Suprapubic skin (tissue), 4 donors: ENCODE data around the gene ADA. TPM values are rescaled to one million over a fixed set of nuclear protein-coding genes. Genes with fewer than 3 reads are reported as not detected.

ENCODE experiments used
- DNase-seq, 2 donors: peaks; one replicate each; pipeline ENCODE4 v3.0.0-alpha.2; 2019; ENCODE audit warnings: low spot score in 2 of 2
- H3K27ac ChIP-seq: fragments of 200-600 bp; sonication (generic); one replicate; pipeline ENCODE4 v1.5.1; 2019
- H3K27me3 ChIP-seq: fragments of 200-600 bp; sonication (generic); one replicate; pipeline ENCODE4 v1.5.1; 2019
- H3K36me3 ChIP-seq: fragments of 200-600 bp; sonication (generic); one replicate; pipeline ENCODE4 v1.5.1; 2019
- H3K4me1 ChIP-seq: fragments of 200-600 bp; sonication (generic); one replicate; pipeline ENCODE4 v1.5.1; 2019
- H3K4me3 ChIP-seq: fragments of 200-600 bp; sonication (generic); one replicate; pipeline ENCODE4 v1.5.1; 2019; ENCODE audit warnings: mild to moderate bottlenecking
- H3K9me3 ChIP-seq: fragments of 200-600 bp; sonication (generic); one replicate; pipeline ENCODE4 v1.5.1; 2019
- EP300 ChIP-seq: sonication (generic); formaldehyde crosslinking; IDR thresholded peaks from one replicate; pipeline ENCODE4 v1.6.1; 2017; ENCODE audit warnings: antibody characterized with exemption
- POLR2A ChIP-seq, 2 donors: fragments of 450-650 bp; IDR thresholded peaks; one replicate each; pipeline ENCODE4 v1.6.1; 2017; ENCODE audit warnings: antibody characterized with exemption in 2 of 2, mild to moderate bottlenecking in 2 of 2, moderate library complexity in 2 of 2
- POLR2AphosphoS5 ChIP-seq, 3 donors: sonication (generic); formaldehyde crosslinking; IDR thresholded peaks; one replicate each; pipeline ENCODE4 v1.6.1; 2017; ENCODE audit warnings: antibody characterized with exemption in 3 of 3
- WGBS: methylation state at CpG from one replicate; pipeline ENCODE4 v1.1.5; 2018; 5-methylcytosine and 5-hydroxymethylcytosine counted together
- total RNA-seq, 4 donors: library from RNA; depleted of rRNA; stranded (reverse); fragments of >200 nt; gene quantifications; one replicate each; pipeline ENCODE4 v1.1.0, GENCODE V29; 2016
- TF ChIP-seq, protein P1 (sequence below), 2 donors: fragments of 200-600 bp in 1 of 2; fragments of 450-650 bp in 1 of 2; sonication (generic) in 1 of 2; IDR thresholded peaks; one replicate each; pipeline ENCODE4 v1.5.1; 2016 to 2019; ENCODE audit warnings: antibody characterized with exemption in 2 of 2, mild to moderate bottlenecking in 1 of 2, moderate library complexity in 1 of 2

ADA gene
- total RNA-seq, 4 donors from 2014 or later = 4.1 to 9.4 (median 7.8) TPM

DNA sequence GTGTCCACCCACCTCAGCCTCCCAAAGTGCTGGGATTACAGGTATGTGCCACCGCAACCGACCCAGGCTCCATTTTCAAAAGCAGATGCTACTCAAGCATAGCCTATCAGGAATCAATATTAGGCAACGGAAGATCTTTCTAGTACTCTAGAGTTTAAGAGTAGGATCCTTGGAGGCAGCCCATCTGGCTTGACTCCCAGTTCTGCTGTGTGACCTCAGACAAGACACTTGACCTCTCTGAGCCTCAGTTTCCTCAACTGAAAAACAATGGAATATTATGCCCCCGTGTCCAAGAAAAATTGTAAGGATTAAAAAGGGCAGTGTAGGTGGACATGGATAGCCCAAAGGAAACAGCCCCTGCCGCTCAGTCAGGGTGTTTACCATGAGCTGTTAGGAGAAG is 14.5 kb downstream of the ADA start:
- Histone ChIP-seq H3K27me3 (no peaks in the 10 kb centered on the region), H3K4me3 (no peak overlapping the region), H3K9me3 (no peaks in the 10 kb centered on the region), H3K36me3 (peaks cover 16% of the 10 kb centered on the region), H3K27ac (no peak overlapping the region), H3K4me1 (peaks cover 7% of the 10 kb centered on the region)
- WGBS = 91% methylated on average over 5 of the region's 5 CpGs
- TF ChIP-seq POLR2A (IDR thresholded peaks at IDR 0.05) = no peak
- no peak for DNase-seq

DNA sequence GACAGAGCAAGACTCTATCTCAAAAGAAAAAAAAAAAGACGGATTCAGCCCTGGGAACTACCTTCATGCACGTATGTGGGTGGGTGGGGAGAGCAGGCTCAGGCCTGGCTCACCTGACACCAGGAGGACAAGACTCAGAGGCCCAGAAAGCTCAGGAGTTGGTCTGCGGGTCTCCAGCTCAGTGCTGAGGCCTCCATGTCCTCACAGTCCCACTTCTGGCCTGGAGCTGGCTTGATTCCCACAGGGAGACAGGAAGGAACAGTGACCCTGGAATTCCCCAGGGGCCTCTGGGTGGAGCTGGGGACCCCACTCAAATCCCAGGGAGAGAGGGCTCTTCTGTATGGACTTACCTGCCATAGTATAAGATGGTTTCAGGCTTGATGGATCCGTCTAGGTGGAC is 15.6 kb downstream of the ADA start:
- Histone ChIP-seq H3K36me3 (peaks cover 16% of the 10 kb centered on the region), H3K4me3 (no peak overlapping the region), H3K27me3 (no peaks in the 10 kb centered on the region), H3K27ac (no peak overlapping the region), H3K9me3 (no peaks in the 10 kb centered on the region), H3K4me1 (no peaks in the 10 kb centered on the region)
- no peak for TF ChIP-seq POLR2A (IDR thresholded peaks at IDR 0.05)
- TF ChIP-seq POLR2AphosphoS5 (IDR thresholded peaks at IDR 0.05) = no peak
- TF ChIP-seq, protein P1, sequence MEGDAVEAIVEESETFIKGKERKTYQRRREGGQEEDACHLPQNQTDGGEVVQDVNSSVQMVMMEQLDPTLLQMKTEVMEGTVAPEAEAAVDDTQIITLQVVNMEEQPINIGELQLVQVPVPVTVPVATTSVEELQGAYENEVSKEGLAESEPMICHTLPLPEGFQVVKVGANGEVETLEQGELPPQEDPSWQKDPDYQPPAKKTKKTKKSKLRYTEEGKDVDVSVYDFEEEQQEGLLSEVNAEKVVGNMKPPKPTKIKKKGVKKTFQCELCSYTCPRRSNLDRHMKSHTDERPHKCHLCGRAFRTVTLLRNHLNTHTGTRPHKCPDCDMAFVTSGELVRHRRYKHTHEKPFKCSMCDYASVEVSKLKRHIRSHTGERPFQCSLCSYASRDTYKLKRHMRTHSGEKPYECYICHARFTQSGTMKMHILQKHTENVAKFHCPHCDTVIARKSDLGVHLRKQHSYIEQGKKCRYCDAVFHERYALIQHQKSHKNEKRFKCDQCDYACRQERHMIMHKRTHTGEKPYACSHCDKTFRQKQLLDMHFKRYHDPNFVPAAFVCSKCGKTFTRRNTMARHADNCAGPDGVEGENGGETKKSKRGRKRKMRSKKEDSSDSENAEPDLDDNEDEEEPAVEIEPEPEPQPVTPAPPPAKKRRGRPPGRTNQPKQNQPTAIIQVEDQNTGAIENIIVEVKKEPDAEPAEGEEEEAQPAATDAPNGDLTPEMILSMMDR (IDR thresholded peaks at IDR 0.05) = no peak
- TF ChIP-seq EP300 = no peak
- no peak for DNase-seq
- WGBS = 98% methylated on average over 4 of the region's 4 CpGs

DNA sequence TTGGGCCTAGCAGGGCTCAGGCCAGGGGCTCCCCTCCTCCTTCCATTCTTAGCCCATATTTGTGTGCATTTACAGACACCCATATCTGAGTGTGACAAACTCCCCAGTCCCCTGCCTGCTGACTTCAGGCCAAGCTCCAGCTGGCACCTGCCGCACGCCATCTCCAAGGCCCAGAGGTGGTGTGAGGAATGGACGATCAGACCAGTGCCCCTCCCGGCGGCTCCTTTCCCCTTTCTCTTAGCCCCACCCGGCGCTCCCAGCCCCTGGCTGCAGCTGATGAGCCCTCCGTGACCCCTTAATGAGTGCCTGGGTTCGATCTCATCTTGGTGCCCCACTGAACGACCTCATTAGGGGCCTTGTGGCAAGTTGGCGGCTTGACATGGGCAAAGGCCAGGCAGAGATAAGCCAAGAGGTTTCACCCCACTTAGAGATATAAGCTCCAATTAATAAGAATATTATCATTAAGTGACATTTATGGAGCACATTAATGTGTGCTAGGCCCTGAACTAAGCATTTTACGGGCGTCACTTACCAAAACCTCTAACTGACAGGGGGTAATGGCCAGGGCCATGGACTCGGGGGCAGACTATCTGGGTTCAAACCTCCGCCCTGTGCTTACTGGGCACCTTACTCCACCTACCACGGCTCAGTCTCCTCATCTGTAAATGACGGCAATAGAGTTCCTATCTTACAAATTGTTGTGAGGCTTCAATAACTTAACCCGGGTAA is 17.5 kb downstream of the ADA start:
- WGBS = 88% methylated on average over 17 of the region's 18 CpGs
- Histone ChIP-seq H3K36me3 (peaks cover 16% of the 10 kb centered on the region), H3K27ac (no peak overlapping the region), H3K4me3 (no peak overlapping the region), H3K27me3 (no peaks in the 10 kb centered on the region), H3K4me1 (no peaks in the 10 kb centered on the region), H3K9me3 (no peaks in the 10 kb centered on the region)
- no peak for DNase-seq
- TF ChIP-seq POLR2A (IDR thresholded peaks at IDR 0.05) = no peak
- TF ChIP-seq, protein P1 (IDR thresholded peaks at IDR 0.05) = no peak
- no peak for TF ChIP-seq POLR2AphosphoS5 (IDR thresholded peaks at IDR 0.05)
- no peak for TF ChIP-seq EP300

DNA sequence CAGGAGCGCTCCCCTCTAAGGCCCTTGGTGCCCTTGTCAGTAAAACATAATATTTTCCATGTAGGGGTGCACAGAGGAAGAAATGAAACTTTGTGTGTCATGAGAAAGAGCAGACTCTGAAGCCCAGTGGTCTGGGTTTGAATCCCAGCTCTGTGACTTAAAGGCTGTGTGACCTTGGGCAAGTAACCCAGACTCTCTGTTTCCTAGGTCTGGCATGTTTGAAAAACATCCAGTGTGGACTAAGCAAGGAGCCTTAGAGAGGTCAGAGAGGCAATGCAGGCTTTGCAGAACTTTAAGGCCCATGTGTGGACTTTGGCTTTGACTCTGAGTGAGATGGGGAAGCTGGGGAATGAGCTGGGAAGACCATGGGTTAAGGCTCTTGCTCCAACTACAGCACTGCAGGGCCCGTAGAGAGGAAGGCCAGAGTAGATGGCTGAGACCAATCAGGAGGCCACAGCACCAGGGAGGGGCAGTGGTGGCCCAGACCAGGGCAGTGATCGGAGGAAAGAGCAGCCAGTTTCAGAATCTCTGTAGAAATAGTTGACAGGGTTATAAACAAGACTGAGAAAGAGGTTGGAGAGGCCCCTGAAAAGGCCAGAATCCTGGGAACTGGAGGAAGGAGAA is 18.2 kb downstream of the ADA start:
- DNase-seq = no peak
- no peak overlapping the region for H3K27ac ChIP-seq
- H3K4me3 ChIP-seq = no peak overlapping the region
- no peaks in the 10 kb centered on the region for H3K4me1 ChIP-seq
- no peaks in the 10 kb centered on the region for H3K9me3 ChIP-seq
- no peaks in the 10 kb centered on the region for H3K27me3 ChIP-seq
- WGBS = 87% methylated on average over 3 of the region's 3 CpGs
- TF ChIP-seq POLR2A (IDR thresholded peaks at IDR 0.05) (no peak), EP300 (no peak)
- peaks cover 16% of the 10 kb centered on the region for H3K36me3 ChIP-seq

DNA sequence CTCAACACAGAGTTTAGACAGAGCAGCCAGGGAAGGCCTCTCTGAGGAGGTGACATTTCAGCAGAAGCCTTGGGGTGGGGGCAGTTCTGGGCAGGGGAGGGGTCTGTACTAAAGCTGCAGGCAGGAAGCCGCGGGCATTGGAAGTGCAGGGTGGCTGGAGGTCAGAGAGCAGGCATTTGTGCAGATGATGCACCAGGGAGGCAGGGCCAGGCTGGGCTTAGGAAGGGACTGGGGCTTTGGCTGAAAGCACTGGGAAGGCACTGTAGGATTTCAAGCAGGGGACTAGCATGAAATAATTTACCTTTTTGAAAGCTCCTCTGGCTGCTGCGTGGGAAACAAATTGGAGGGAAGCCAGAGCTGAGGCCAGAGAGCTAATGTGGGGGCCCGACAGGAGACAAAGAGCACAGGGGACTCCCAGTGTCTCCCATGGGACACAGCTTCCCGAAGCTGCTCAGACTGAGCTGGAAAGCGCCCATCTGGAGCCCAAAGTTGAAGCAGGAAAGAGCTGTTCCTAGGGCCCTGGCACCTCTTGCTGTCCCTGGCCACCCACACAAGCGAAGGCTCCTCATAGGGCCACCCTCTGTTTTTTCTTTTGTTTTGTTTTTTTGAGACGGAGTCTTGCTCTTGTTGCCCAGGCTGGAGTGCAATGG is 19.3 kb downstream of the ADA start:
- Histone ChIP-seq H3K4me1 (no peaks in the 10 kb centered on the region), H3K4me3 (no peak overlapping the region), H3K9me3 (no peaks in the 10 kb centered on the region), H3K27me3 (no peaks in the 10 kb centered on the region), H3K36me3 (peaks cover 16% of the 10 kb centered on the region), H3K27ac (no peak overlapping the region)
- no peak for DNase-seq
- TF ChIP-seq, protein P1 (IDR thresholded peaks at IDR 0.05) = no peak
- TF ChIP-seq POLR2A (IDR thresholded peaks at IDR 0.05) (no peak), POLR2AphosphoS5 (IDR thresholded peaks at IDR 0.05) (no peak), EP300 (no peak)
- 69% methylated on average over 8 of the region's 8 CpGs for WGBS

DNA sequence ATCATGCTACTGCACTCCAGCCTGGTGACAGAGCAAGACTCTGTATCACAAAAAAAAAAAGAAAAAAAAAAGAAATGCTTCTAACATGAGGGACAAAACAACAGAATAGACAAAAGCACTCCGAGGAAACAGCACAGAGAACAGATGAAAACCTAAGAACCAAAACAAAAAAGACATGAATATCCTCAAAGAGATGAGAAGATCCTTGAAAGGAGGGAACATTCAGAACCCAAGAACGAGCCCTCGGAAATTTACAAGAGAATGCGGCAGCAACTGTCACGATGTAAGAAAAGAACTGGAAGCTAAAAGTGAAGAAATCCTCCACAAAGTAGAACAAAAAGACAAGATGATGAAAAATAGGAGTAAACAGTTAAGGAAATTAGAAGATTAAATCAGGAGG is 21.2 kb downstream of the ADA start:
- Histone ChIP-seq H3K27me3 (no peaks in the 10 kb centered on the region), H3K4me3 (no peak overlapping the region), H3K9me3 (no peaks in the 10 kb centered on the region), H3K36me3 (peaks cover 15% of the 10 kb centered on the region), H3K27ac (no peak overlapping the region), H3K4me1 (no peaks in the 10 kb centered on the region)
- TF ChIP-seq EP300 (no peak), POLR2AphosphoS5 (IDR thresholded peaks at IDR 0.05) (no peak), POLR2A (IDR thresholded peaks at IDR 0.05) (no peak)
- TF ChIP-seq, protein P1 (IDR thresholded peaks at IDR 0.05) = no peak
- 97% methylated on average over 5 of the region's 5 CpGs for WGBS
- DNase-seq = no peak
